HEK293 (cell line): ENCODE measurements around the gene CDRT4.

Source experiments
- CTCF ChIP-seq: fragments of 450-650 bp; formaldehyde crosslinking; IDR thresholded peaks from 2 replicates; pipeline ENCODE4 v1.5.1; 2016; ENCODE audit warnings: missing biosample characterization, missing genetic modification characterization
- GLIS1 ChIP-seq: fragments of 450-650 bp; formaldehyde crosslinking; IDR thresholded peaks from 2 replicates; pipeline ENCODE4 v1.5.1; 2016; ENCODE audit warnings: missing biosample characterization, missing genetic modification characterization
- MYNN ChIP-seq: fragments of 450-650 bp; formaldehyde crosslinking; IDR thresholded peaks from 2 replicates; pipeline ENCODE4 v1.5.1; 2016; ENCODE audit warnings: missing biosample characterization, missing genetic modification characterization, borderline replicate concordance
- ZBTB21 ChIP-seq: fragments of 450-650 bp; formaldehyde crosslinking; IDR thresholded peaks from 2 replicates; pipeline ENCODE4 v1.5.1; 2017; ENCODE audit warnings: missing biosample characterization, missing genetic modification characterization
- ZNF580 ChIP-seq: fragments of 450-650 bp; formaldehyde crosslinking; IDR thresholded peaks from 2 replicates; pipeline ENCODE4 v1.5.1; 2016; ENCODE audit warnings: missing biosample characterization, missing genetic modification characterization
- ZNF629 ChIP-seq: fragments of 450-650 bp; formaldehyde crosslinking; IDR thresholded peaks from 2 replicates; pipeline ENCODE4 v1.5.1; 2017; ENCODE audit warnings: missing biosample characterization, missing genetic modification characterization

GRCh38 chr17:15475631-15476354, 8.4 kb upstream of the CDRT4 start:
- TF ChIP-seq GLIS1 (tag by site-specific recombination) (no peak), MYNN (tag by site-specific recombination) (no peak), ZNF629 (tag by site-specific recombination) (no peak), CTCF (tag by site-specific recombination) (no peak), ZBTB21 (tag by site-specific recombination) (no peak), ZNF580 (tag by site-specific recombination) (no peak)
